Breast epithelium (tissue), 4 donors: Measurements from ENCODE around the gene JAG1. TPM values are rescaled to one million over a fixed set of nuclear protein-coding genes. Genes with fewer than 3 reads are reported as not detected.

Source experiments
- DNase-seq, 2 donors: peaks; one replicate each; pipeline ENCODE4 v3.0.0-alpha.2; 2019; ENCODE audit warnings: low spot score in 2 of 2
- H3K27ac ChIP-seq, 2 donors: fragments of 200-600 bp; sonication (generic) in 1 of 2; one replicate each; pipeline ENCODE4 v1.5.1; 2016 to 2019; ENCODE audit warnings: mild to moderate bottlenecking in 1 of 2
- H3K27me3 ChIP-seq, 2 donors: fragments of 200-600 bp; sonication (generic) in 1 of 2; one replicate each; pipeline versions ENCODE4 v1.5.1 to v1.6.0; 2017 to 2019; ENCODE audit warnings: control low read depth in 1 of 2, mild to moderate bottlenecking in 1 of 2
- H3K36me3 ChIP-seq: fragments of 200-600 bp; one replicate; pipeline ENCODE4 v1.5.1; 2019
- H3K4me1 ChIP-seq, 2 donors: fragments of 200-600 bp; sonication (generic); one replicate each; pipeline ENCODE4 v1.5.1; 2016 to 2019; ENCODE audit warnings: control low read depth in 1 of 2
- H3K4me3 ChIP-seq, 3 donors: fragments of 200-600 bp; sonication (generic); 1 replicate in 2 of 3; 2 replicates in 1 of 3; pipeline ENCODE4 v1.5.1; 2016 to 2019; ENCODE audit warnings: mild to moderate bottlenecking in 3 of 3, moderate library complexity in 2 of 3
- H3K9me3 ChIP-seq, 2 donors: fragments of 200-600 bp; sonication (generic) in 1 of 2; one replicate each; pipeline ENCODE4 v1.5.1; 2016 to 2019; ENCODE audit warnings: control low read depth in 1 of 2
- POLR2A ChIP-seq: fragments of 450-650 bp; IDR thresholded peaks from one replicate; pipeline ENCODE4 v1.6.1; 2016; ENCODE audit warnings: antibody characterized with exemption, mild to moderate bottlenecking, moderate library complexity
- POLR2AphosphoS5 ChIP-seq, 3 donors: sonication (generic); formaldehyde crosslinking; IDR thresholded peaks; one replicate each; pipeline ENCODE4 v1.6.1; 2017; ENCODE audit warnings: antibody characterized with exemption in 3 of 3
- intact Hi-C: fragments of 100-400 bp; cut with DNase I; formaldehyde crosslinking; loops from one replicate; pipeline ENCODE4 v1.15.1; 2023; ENCODE audit warnings: low total_unique reads
- total RNA-seq, 3 donors: library from RNA; depleted of rRNA; stranded (reverse); fragments of >200 nt; gene quantifications; one replicate each; pipeline ENCODE4 v1.1.0, GENCODE V29; 2016
- TF ChIP-seq, protein P1 (sequence below), 3 donors: fragments of 450-650 bp; IDR thresholded peaks; one replicate each; pipeline ENCODE4 v1.5.1; 2016 to 2017; ENCODE audit warnings: antibody characterized with exemption in 3 of 3, mild to moderate bottlenecking in 3 of 3, moderate library complexity in 3 of 3

Gene JAG1
- total RNA-seq, 3 donors from 2014 or later, result 49.0 to 97.9 (median 75.7) TPM

GRCh38 chr20:10654630-10655029 lies 19.2 kb downstream of the JAG1 start:
- peak overlapping the region; percentile 48 to 82 for H3K27ac ChIP-seq
- H3K27me3 ChIP-seq, result no peaks in the 10 kb centered on the region
- H3K4me3 ChIP-seq, result peak overlapping the region in 1 of 3 donors; percentile 4
- no peaks in the 10 kb centered on the region for H3K9me3 ChIP-seq
- no peaks in the 10 kb centered on the region for H3K4me1 ChIP-seq
- H3K36me3 ChIP-seq, result no peaks in the 10 kb centered on the region
- no peak for DNase-seq
- intact Hi-C loops, result no loop called here
- no peak for TF ChIP-seq POLR2A
- no peak for TF ChIP-seq POLR2AphosphoS5 (IDR thresholded peaks at IDR 0.05)
- TF ChIP-seq, protein P1, sequence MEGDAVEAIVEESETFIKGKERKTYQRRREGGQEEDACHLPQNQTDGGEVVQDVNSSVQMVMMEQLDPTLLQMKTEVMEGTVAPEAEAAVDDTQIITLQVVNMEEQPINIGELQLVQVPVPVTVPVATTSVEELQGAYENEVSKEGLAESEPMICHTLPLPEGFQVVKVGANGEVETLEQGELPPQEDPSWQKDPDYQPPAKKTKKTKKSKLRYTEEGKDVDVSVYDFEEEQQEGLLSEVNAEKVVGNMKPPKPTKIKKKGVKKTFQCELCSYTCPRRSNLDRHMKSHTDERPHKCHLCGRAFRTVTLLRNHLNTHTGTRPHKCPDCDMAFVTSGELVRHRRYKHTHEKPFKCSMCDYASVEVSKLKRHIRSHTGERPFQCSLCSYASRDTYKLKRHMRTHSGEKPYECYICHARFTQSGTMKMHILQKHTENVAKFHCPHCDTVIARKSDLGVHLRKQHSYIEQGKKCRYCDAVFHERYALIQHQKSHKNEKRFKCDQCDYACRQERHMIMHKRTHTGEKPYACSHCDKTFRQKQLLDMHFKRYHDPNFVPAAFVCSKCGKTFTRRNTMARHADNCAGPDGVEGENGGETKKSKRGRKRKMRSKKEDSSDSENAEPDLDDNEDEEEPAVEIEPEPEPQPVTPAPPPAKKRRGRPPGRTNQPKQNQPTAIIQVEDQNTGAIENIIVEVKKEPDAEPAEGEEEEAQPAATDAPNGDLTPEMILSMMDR (IDR thresholded peaks at IDR 0.05), result no peak

DNA sequence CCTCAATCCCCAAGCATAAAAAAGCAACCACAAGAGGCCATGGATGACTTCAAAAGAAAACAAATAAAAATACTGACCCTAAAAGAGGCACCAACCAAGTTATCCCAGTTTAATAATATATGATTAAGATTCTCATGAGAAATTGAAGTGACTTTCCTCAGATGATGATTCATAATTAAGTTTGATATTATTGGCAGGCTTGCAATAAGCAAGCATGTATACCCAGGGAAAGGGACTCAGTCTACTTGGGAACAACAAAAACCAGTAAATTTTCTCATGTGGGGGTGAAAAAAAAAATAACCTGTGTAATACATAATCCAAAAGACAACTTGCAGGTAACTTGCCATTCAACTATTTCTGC lies 19.6 kb downstream of the JAG1 start:
- no peaks in the 10 kb centered on the region for H3K9me3 ChIP-seq
- H3K4me3 ChIP-seq, result peak overlapping the region in 1 of 3 donors; percentile 4
- peak overlapping the region; percentile 50 to 82 for H3K27ac ChIP-seq
- H3K36me3 ChIP-seq, result no peaks in the 10 kb centered on the region
- no peaks in the 10 kb centered on the region for H3K27me3 ChIP-seq
- H3K4me1 ChIP-seq, result no peaks in the 10 kb centered on the region
- no peak for DNase-seq
- TF ChIP-seq POLR2A, result no peak
- intact Hi-C loops, result no loop called here

GRCh38 chr20:10653599-10654249 lies 20.1 kb downstream of the JAG1 start:
- Histone ChIP-seq H3K36me3 (no peaks in the 10 kb centered on the region), H3K4me3 (peak overlapping the region in 2 of 3 donors; percentile 10 to 34), H3K9me3 (no peaks in the 10 kb centered on the region), H3K4me1 (no peaks in the 10 kb centered on the region), H3K27ac (peak overlapping the region; percentile 50 to 82), H3K27me3 (no peaks in the 10 kb centered on the region)
- intact Hi-C loops, result no loop called here
- TF ChIP-seq POLR2A (no peak), POLR2AphosphoS5 (IDR thresholded peaks at IDR 0.05) (no peak)
- TF ChIP-seq, protein P1 (IDR thresholded peaks at IDR 0.05), result no peak
- DNase-seq, result no peak

GRCh38 chr20:10652660-10653261 lies 21.0 kb downstream of the JAG1 start:
- H3K4me1 ChIP-seq, result no peaks in the 10 kb centered on the region

GRCh38 chr20:10652185-10652584 lies 21.6 kb downstream of the JAG1 start:
- Histone ChIP-seq H3K36me3 (no peaks in the 10 kb centered on the region), H3K4me1 (no peaks in the 10 kb centered on the region), H3K27me3 (no peaks in the 10 kb centered on the region), H3K4me3 (no peak overlapping the region), H3K27ac (peak overlapping the region; percentile 36 to 51), H3K9me3 (no peaks in the 10 kb centered on the region)
- intact Hi-C loops, result no loop called here
- no peak for TF ChIP-seq POLR2A
- no peak for DNase-seq

More at GRCh38 chr20:10652660-10653261, 21.0 kb downstream of the JAG1 start:
- Histone ChIP-seq H3K4me3 (no peak overlapping the region), H3K27me3 (no peaks in the 10 kb centered on the region), H3K9me3 (no peaks in the 10 kb centered on the region), H3K27ac (peak overlapping the region; percentile 50 to 51), H3K36me3 (no peaks in the 10 kb centered on the region)
- DNase-seq, result no peak
- TF ChIP-seq, protein P1 (IDR thresholded peaks at IDR 0.05), result no peak
- TF ChIP-seq POLR2AphosphoS5 (IDR thresholded peaks at IDR 0.05) (no peak), POLR2A (no peak)
- intact Hi-C loops, result no loop called here

GRCh38 chr20:10651227-10651990 lies 22.4 kb downstream of the JAG1 start:
- no peaks in the 10 kb centered on the region for H3K36me3 ChIP-seq
- intact Hi-C loops, result no loop called here
- no peak for DNase-seq

More at GRCh38 chr20:10651227-10651990, 22.4 kb downstream of the JAG1 start:
- Histone ChIP-seq H3K27me3 (no peaks in the 10 kb centered on the region), H3K4me3 (no peak overlapping the region), H3K27ac (no peak overlapping the region), H3K9me3 (no peaks in the 10 kb centered on the region), H3K4me1 (no peaks in the 10 kb centered on the region)
- TF ChIP-seq, protein P1 (IDR thresholded peaks at IDR 0.05), result no peak
- no peak for TF ChIP-seq POLR2AphosphoS5 (IDR thresholded peaks at IDR 0.05)
- TF ChIP-seq POLR2A, result no peak
